Naive thymus-derived CD8-positive, alpha-beta T cell (primary cell): ENCODE measurements around the gene TMEM178A. TPM values are rescaled to one million over a fixed set of nuclear protein-coding genes. Genes with fewer than 3 reads are reported as not detected.
"Not testable (repeated sequence)": the region's sequence is repeated elsewhere in the genome, so short reads cannot be mapped to it uniquely, and the experiment has no call there.

Source experiments
- ATAC-seq, 2 donors: fragments of 150-1000 bp; cut with Tn5 transposase in 1 of 2; sonication (Bioruptor Pico), chemical (Tn5 transposase) in 1 of 2; 1 replicate in 1 of 2; 2 replicates in 1 of 2; pipeline ENCODE4 v1.10.0; 2021; ENCODE audit warnings: mild to moderate bottlenecking in 2 of 2, moderate library complexity in 2 of 2
- POLR2A ChIA-PET: fragments of 350-600 bp; sonication (Branson Sonifier 250); formaldehyde crosslinking; loops from one replicate; lab custom pipeline; 2021; ENCODE audit warnings: antibody characterized with exemption; lab: Charles Lee
- DNase-seq, 10 donors: peaks; one replicate each; pipeline versions ENCODE4 v3.0.0 to v3.0.0-alpha.2; 2020 to 2022
- H3K27ac Mint-ChIP-seq, 10 donors: one replicate each; pipeline ENCODE4 v1.8.0; 2020 to 2022; ENCODE audit warnings: mild to moderate bottlenecking in 10 of 10, mixed read lengths in 10 of 10, moderate library complexity in 4 of 10, inconsistent platforms in 1 of 10
- H3K27me3 Mint-ChIP-seq, 5 donors: one replicate each; pipeline ENCODE4 v1.8.0; 2021 to 2022; ENCODE audit warnings: mixed read lengths in 5 of 5
- H3K36me3 Mint-ChIP-seq, 3 donors: one replicate each; pipeline ENCODE4 v1.8.0; 2020 to 2022; ENCODE audit warnings: mixed read lengths in 3 of 3, mild to moderate bottlenecking in 2 of 3, inconsistent platforms in 1 of 3
- H3K4me1 Mint-ChIP-seq, 4 donors: one replicate each; pipeline ENCODE4 v1.8.0; 2021 to 2022; ENCODE audit warnings: mixed read lengths in 4 of 4
- H3K4me3 Mint-ChIP-seq, 10 donors: one replicate each; pipeline ENCODE4 v1.8.0; 2020 to 2022; ENCODE audit warnings: mild to moderate bottlenecking in 10 of 10, mixed read lengths in 10 of 10, moderate library complexity in 6 of 10, inconsistent platforms in 1 of 10
- H3K9me3 Mint-ChIP-seq, 9 donors: one replicate each; pipeline ENCODE4 v1.8.0; 2020 to 2022; ENCODE audit warnings: mixed read lengths in 9 of 9, mild to moderate bottlenecking in 3 of 9, inconsistent platforms in 1 of 9, moderate library complexity in 1 of 9
- polyA plus RNA-seq, 3 donors: library from polyadenylated mRNA; unstranded; fragments of 300-500 nt; fragmentation: Illumina TruSeq; gene quantifications; one replicate each; pipeline ENCODE4 v1.2.3, GENCODE V29; 2021
- total RNA-seq, 8 experiments: library from RNA in 2 of 8; stranded (reverse) in 2 of 8; gene quantifications; one replicate each; pipeline ENCODE4 v1.2.3 and lab custom pipeline; 2021 to 2026

The TMEM178A gene
- under 1 TPM; 0.47 to 0.99 TPM for total RNA-seq
- under 1 TPM in 1 of 3 donors, not detected in 2; 0.11 TPM for polyA plus RNA-seq
- 0 to 0.37 (median 0.04) reads per million in 6 experiments for total RNA-seq (lab: John Stamatoyannopoulos, UW)

DNA sequence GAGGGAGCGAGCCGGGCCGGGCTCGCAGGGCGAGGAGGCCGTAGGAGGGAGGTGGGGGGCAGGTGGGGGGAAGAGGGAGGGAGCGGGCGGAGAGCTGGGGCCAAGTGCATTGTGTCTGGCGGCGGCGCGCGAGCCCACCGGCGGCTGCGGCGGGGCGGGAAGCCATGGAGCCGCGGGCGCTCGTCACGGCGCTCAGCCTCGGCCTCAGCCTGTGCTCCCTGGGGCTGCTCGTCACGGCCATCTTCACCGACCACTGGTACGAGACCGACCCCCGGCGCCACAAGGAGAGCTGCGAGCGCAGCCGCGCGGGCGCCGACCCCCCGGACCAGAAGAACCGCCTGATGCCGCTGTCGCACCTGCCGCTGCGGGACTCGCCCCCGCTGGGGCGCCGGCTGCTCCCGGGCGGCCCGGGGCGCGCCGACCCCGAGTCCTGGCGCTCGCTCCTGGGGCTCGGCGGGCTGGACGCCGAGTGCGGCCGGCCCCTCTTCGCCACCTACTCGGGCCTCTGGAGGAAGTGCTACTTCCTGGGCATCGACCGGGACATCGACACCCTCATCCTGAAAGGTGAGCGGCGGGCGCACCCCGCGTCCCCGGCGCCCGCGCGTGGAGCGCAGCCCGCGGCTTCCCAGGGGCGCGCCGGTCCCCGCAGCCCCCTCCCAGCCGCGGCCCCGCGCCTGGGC, at the start of gene TMEM178A:
TMEM178A (plus strand) TSS at position 107 of the 680 bp plus-strand sequence; CDS start at position 165, 58 bp downstream.
- Mint-ChIP-seq H3K27me3 (peaks cover 27 to 71% (median 46%) of the 10 kb centered on the region in 5 donors), H3K9me3 (peaks cover 0 to 2% (median 0%) of the 10 kb centered on the region in 9 donors), H3K36me3 (peaks cover 0 to 7% (median 0%) of the 10 kb centered on the region in 3 donors), H3K4me3 (peak within 1 kb of the TSS in 9 of 10 donors; percentile 28 to 85 (median 68)), H3K4me1 (peaks cover 7 to 19% (median 17%) of the 10 kb centered on the region in 4 donors), H3K27ac (no peak within 1 kb of the TSS)
- no peak for DNase-seq
- no peak for ATAC-seq
- POLR2A ChIA-PET: no interaction called here

DNA sequence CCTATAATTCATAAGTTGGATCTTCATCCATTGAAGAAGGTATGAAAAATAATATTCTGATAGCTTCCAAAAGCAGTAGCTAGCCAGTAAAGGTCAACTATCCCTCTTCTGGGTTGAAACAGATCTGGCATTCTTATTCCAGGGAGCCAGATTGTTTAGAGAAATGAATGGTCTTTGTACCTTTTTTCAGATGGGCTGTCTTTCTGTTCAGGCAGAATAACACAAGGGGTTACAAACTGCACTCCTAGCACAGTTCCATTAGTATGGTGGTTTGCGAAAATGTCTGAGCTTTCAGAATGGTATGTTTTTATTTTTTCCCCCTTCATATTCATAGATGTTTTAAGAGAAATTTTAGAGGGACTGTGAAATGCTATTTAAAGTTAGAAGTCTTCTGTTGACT, 47.5 kb upstream of the TMEM178A start:
- POLR2A ChIA-PET: no interaction called here
- ATAC-seq (no peak), DNase-seq (no peak)
- peaks cover 7 to 24% (median 10%) of the 10 kb centered on the region in 5 donors for H3K27me3 Mint-ChIP-seq
- no peak overlapping the region for H3K4me3 Mint-ChIP-seq
- H3K9me3 Mint-ChIP-seq: peaks cover 0 to 4% (median 0%) of the 10 kb centered on the region in 9 donors
- no peak overlapping the region for H3K27ac Mint-ChIP-seq
- H3K36me3 Mint-ChIP-seq: no peaks in the 10 kb centered on the region
- H3K4me1 Mint-ChIP-seq: peaks cover 5 to 13% (median 8%) of the 10 kb centered on the region in 4 donors

DNA sequence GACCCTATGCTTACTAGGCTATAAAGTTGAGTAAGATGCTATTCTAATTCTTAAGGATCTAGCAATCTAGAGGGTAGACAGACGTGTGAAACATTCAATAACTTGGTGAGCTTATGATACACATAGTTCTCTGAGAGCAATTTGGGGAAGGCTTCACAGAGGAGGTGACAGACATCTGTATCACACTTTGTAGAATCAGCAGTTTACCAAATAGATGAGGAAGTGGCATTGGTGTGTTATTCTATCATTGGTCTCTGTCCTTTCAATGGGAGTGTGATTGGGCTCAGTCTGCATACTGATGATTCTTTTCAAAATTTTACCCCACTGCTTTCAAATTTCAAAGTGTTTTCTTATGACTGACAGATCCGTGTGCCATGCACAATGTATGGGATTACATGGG, 47.0 kb upstream of the TMEM178A start:
- H3K27me3 Mint-ChIP-seq: peaks cover 7 to 24% (median 10%) of the 10 kb centered on the region in 5 donors
- POLR2A ChIA-PET: no interaction called here
- H3K9me3 Mint-ChIP-seq: peaks cover 0 to 4% (median 0%) of the 10 kb centered on the region in 9 donors
- no peak overlapping the region for H3K27ac Mint-ChIP-seq
- H3K4me3 Mint-ChIP-seq: no peak overlapping the region
- ATAC-seq (no peak), DNase-seq (no peak)
- H3K4me1 Mint-ChIP-seq: peaks cover 5 to 13% (median 8%) of the 10 kb centered on the region in 4 donors
- H3K36me3 Mint-ChIP-seq: no peaks in the 10 kb centered on the region

DNA sequence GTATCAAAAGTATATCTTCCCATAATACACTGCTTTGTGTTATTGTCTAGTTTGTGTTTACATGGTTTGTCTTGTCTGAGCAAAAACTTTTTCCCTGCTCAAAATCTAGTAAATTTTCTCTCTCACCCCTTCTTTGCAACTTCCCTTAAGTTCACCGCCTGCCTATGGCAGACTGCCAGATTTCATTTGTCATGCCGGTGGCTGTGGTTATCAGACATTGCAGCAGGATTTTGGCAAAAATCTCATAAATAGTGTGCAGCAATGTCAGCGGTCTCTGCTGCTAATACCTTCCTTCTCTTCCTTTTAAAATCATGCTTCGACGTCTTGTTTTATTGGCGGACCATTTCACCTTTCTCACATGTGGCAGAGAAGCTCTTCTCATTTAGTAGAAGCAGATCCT, 45.6 kb upstream of the TMEM178A start:
- Mint-ChIP-seq H3K36me3 (no peaks in the 10 kb centered on the region), H3K9me3 (no peaks in the 10 kb centered on the region), H3K4me1 (peaks cover 5 to 13% (median 8%) of the 10 kb centered on the region in 4 donors), H3K27me3 (peaks cover 5 to 14% (median 11%) of the 10 kb centered on the region in 5 donors), H3K4me3 (no peak overlapping the region), H3K27ac (no peak overlapping the region)
- peak in 8 of 10 donors; percentile 2 to 32 (median 10) for DNase-seq
- POLR2A ChIA-PET: no interaction called here
- ATAC-seq: no peak

DNA sequence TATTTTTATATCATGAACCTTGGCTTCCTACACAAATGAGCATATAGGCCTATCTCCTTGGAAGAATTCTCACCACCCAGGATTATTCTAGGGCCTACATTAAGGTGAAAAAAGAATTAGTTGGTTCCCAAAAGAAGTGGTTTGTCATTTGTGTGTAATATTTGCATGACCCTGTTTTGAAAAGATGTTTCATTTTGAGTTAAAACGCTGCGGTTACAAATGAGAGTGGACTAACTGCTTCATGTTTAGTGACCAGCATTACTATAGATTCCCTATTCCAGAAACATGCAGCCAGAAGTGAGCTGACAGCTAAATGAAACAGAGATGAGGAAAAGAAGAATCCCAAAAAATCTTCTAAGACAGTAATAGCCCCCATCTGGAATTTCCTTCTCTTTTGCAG, 44.1 kb upstream of the TMEM178A start:
- H3K36me3 Mint-ChIP-seq: no peaks in the 10 kb centered on the region
- ATAC-seq (no peak), DNase-seq (no peak)
- H3K27ac Mint-ChIP-seq: no peak overlapping the region
- no peaks in the 10 kb centered on the region for H3K9me3 Mint-ChIP-seq
- H3K27me3 Mint-ChIP-seq: peaks cover 5 to 19% (median 11%) of the 10 kb centered on the region in 5 donors
- POLR2A ChIA-PET: no interaction called here
- no peak overlapping the region for H3K4me3 Mint-ChIP-seq
- H3K4me1 Mint-ChIP-seq: peaks cover 5 to 13% (median 8%) of the 10 kb centered on the region in 4 donors

DNA sequence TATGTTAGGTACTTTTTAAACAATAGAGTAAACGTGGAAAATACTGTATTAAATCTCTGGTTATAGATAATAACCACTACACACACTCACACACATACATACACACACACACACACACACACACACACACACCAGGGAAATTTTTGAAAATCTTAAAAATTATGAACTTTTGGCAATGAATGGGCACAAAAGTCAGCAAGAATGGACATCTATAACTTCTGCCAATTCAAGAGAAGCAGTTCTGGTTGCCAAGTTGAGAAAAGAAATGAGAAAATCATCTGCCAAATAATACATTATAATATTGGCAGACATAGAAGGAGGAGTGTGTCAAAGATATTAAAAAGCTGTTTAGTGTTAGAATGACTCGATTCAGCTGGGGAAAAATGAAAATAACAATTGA, 42.9 kb upstream of the TMEM178A start:
- H3K27ac Mint-ChIP-seq: no peak overlapping the region
- H3K4me1 Mint-ChIP-seq: peaks cover 5 to 13% (median 8%) of the 10 kb centered on the region in 4 donors
- H3K4me3 Mint-ChIP-seq: no peak overlapping the region
- DNase-seq (no peak), ATAC-seq (no peak)
- POLR2A ChIA-PET: no interaction called here
- no peaks in the 10 kb centered on the region for H3K9me3 Mint-ChIP-seq
- no peaks in the 10 kb centered on the region for H3K36me3 Mint-ChIP-seq
- peaks cover 4 to 14% (median 9%) of the 10 kb centered on the region in 5 donors for H3K27me3 Mint-ChIP-seq

DNA sequence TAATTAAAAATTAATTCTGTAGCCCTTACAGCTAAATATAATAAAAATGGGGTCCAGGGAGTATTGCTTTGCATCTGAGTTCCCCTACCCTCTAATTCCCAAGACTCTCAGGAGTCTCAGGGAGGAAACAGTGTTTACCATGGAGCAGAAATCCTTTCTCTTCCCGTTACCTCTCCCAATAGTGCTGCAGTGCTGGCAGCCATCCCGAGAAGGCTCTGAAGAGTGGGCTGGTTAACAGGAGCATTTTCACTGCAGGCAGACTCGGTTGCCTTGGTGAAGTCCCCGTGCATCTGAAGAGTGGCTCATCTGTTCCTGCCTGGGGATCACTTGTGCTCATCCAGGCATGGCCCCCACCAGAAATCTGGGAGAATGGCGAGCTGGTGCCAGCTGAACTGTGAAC, 41.8 kb upstream of the TMEM178A start:
- Mint-ChIP-seq H3K27ac (no peak overlapping the region), H3K27me3 (peaks cover 3 to 14% (median 9%) of the 10 kb centered on the region in 5 donors), H3K36me3 (no peaks in the 10 kb centered on the region), H3K9me3 (no peaks in the 10 kb centered on the region), H3K4me1 (peaks cover 5 to 13% (median 8%) of the 10 kb centered on the region in 4 donors), H3K4me3 (no peak overlapping the region)
- no peak for DNase-seq
- POLR2A ChIA-PET: no interaction called here
- ATAC-seq: no peak

DNA sequence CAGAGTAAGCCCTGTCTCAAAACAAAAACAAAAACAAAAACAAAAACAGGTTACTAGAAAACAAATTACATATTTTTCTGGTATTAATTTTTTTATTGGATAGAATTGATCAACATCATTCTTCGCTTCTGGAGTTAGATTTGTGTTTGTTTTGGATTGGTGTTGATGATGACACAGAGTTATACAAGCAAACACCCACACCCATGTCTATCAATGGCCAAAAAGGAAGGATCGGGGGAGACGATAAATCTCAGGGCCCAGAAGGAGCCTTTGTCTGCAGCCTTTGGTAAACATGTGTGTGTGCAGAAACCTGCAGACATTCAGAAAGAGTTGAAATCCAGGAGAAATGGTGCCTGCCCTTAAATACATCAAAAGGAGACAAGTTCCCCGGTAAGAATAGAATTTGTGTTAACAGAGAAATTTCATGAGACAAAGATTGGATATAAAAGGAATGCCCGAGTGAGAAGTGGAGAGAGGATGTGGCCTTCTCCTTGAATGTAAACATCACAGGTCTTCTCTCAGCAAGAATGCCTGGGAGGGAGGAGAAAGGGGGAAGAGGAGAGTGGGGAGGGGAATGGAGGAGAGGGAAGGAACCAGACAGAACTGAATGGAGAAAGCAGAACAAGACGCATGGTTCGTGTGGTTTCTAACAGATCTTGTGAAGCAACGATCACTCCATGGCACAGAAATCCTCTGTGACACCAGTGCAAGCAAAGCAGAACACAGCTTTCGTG, 40.4 kb upstream of the TMEM178A start:
- POLR2A ChIA-PET: no interaction called here
- no peak for ATAC-seq
- H3K9me3 Mint-ChIP-seq: peaks cover 0 to 4% (median 0%) of the 10 kb centered on the region in 9 donors
- H3K4me3 Mint-ChIP-seq: no peak overlapping the region
- peaks cover 2 to 10% (median 4%) of the 10 kb centered on the region in 5 donors for H3K27me3 Mint-ChIP-seq
- no peak overlapping the region for H3K27ac Mint-ChIP-seq
- no peak for DNase-seq
- peaks cover 1 to 8% (median 4%) of the 10 kb centered on the region in 4 donors for H3K4me1 Mint-ChIP-seq
- no peaks in the 10 kb centered on the region for H3K36me3 Mint-ChIP-seq

DNA sequence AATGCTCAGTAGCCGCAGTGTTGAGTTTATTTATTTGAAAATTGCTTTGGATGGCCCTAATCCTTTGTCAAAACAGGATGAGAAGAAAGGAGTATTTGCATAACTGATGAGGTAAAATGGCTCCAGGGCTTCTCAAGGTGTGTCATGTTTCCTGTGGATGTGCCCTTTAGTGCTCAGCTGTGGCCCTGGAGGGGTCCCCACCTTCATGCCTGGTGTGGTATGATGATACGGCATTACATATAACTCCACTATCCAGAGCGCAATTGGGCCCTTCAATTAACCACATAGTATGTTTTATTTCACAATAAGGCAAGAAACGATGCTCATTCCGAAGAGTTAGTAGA, 39.8 kb upstream of the TMEM178A start:
- DNase-seq (no peak), ATAC-seq (no peak)
- H3K27ac Mint-ChIP-seq: no peak overlapping the region
- no peak overlapping the region for H3K4me3 Mint-ChIP-seq
- peaks cover 0 to 4% (median 0%) of the 10 kb centered on the region in 9 donors for H3K9me3 Mint-ChIP-seq
- peaks cover 0 to 2% (median under 1%) of the 10 kb centered on the region in 4 donors for H3K4me1 Mint-ChIP-seq
- POLR2A ChIA-PET: no interaction called here
- H3K36me3 Mint-ChIP-seq: no peaks in the 10 kb centered on the region
- peaks cover 1 to 6% (median 3%) of the 10 kb centered on the region in 5 donors for H3K27me3 Mint-ChIP-seq

DNA sequence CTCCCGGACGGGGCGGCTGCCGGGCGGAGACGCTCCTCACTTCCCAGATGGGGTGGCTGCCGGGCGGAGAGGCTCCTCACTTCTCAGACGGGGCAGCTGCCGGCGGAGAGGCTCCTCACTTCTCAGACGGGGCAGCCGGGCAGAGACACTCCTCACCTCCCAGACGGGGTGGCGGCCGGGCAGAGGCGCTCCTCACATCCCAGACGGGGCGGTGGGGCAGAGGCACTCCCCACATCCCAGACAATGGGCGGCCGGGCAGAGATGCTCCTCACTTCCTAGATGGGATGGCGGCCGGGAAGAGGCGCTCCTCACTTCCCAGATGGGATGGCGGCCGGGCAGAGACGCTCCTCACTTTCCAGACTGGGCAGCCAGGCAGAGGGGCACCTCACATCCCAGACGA, 37.4 kb upstream of the TMEM178A start:
- H3K36me3 Mint-ChIP-seq, POLR2A ChIA-PET, H3K9me3 Mint-ChIP-seq, H3K4me3 Mint-ChIP-seq, H3K4me1 Mint-ChIP-seq, ATAC-seq, H3K27me3 Mint-ChIP-seq, DNase-seq, H3K27ac Mint-ChIP-seq: not testable (repeated sequence)

DNA sequence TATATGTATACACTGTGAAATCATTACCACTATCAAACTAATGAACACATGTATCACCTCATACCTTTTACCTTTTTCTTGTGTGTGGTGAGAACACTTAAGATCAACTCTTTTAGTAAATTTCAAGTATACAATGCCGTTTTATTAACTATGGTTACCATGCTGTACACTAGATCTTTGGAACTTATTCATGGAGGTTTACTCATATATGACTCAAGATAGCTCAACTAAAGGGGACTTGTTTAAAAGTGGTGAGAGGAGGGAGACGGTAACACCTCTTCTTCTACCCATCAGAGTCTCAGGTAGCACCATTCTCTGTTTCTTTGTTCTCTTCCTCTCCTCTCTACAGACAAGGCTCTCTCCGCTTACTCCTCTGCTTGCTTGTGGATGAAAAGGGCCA, 36.1 kb upstream of the TMEM178A start:
- DNase-seq: no peak
- peaks cover 0 to 2% (median 0%) of the 10 kb centered on the region in 4 donors for H3K4me1 Mint-ChIP-seq

DNA sequence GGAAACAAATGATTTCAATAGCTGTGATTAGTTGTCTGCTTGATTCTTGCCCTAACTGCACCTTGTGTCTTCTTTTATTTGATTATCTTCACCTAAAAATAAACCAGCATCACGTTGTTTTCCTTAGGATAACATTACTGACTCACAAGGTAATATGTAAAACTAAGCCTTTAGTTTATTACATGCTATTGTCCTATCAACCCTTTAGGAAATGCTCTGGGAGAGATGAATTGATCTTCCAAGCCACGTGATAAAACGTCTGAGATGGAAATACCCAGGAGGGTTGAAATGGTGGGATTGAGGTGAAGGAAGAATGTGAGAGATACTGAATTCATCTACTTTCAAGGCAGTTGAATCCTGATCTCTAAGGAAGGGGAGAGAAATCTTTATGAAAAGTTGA, 34.5 kb upstream of the TMEM178A start:
- peaks cover 0 to 2% (median 0%) of the 10 kb centered on the region in 4 donors for H3K4me1 Mint-ChIP-seq
- POLR2A ChIA-PET: no interaction called here

More for the DNA sequence above, 36.1 kb upstream of the TMEM178A start:
- no peaks in the 10 kb centered on the region for H3K36me3 Mint-ChIP-seq
- peaks cover 0 to 5% (median 0%) of the 10 kb centered on the region in 5 donors for H3K27me3 Mint-ChIP-seq
- H3K4me3 Mint-ChIP-seq: no peak overlapping the region
- H3K9me3 Mint-ChIP-seq: peaks cover 0 to 4% (median 0%) of the 10 kb centered on the region in 9 donors
- H3K27ac Mint-ChIP-seq: no peak overlapping the region
- POLR2A ChIA-PET: no interaction called here
- ATAC-seq: no peak

DNA sequence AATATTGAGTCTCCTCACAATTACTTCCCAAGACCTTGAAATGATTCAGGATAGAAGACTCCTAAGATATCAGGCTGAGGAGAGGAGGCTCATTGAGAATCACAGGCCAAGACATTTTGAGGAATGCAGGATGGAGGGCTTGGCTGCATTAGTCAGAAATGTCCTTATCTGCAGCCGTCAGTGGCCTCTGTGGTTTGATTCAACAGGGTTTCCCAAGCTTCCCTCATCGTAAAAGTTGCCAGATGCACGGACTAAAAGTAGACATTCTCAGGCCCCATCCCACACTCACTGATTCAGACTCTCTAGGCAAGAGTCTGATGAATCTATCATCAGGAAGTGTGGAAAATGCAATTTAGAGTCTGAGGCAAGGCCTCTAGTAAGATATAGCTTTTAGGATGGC, 34.0 kb upstream of the TMEM178A start:
- ATAC-seq (no peak), DNase-seq (no peak)
- Mint-ChIP-seq H3K4me3 (no peak overlapping the region), H3K36me3 (no peaks in the 10 kb centered on the region), H3K27me3 (peaks cover 0 to 10% (median 0%) of the 10 kb centered on the region in 5 donors), H3K27ac (no peak overlapping the region), H3K9me3 (peaks cover 0 to 4% (median 0%) of the 10 kb centered on the region in 9 donors), H3K4me1 (peaks cover 0 to 2% (median 0%) of the 10 kb centered on the region in 4 donors)
- POLR2A ChIA-PET: no interaction called here

More for the DNA sequence above, 34.5 kb upstream of the TMEM178A start:
- H3K27me3 Mint-ChIP-seq: peaks cover 0 to 7% (median 0%) of the 10 kb centered on the region in 5 donors
- no peaks in the 10 kb centered on the region for H3K36me3 Mint-ChIP-seq
- peaks cover 0 to 4% (median 0%) of the 10 kb centered on the region in 9 donors for H3K9me3 Mint-ChIP-seq
- ATAC-seq (no peak), DNase-seq (no peak)
- H3K4me3 Mint-ChIP-seq: no peak overlapping the region
- no peak overlapping the region for H3K27ac Mint-ChIP-seq
